Measurements from ENCODE around the gene SFSWAP. TPM values are rescaled to one million over a fixed set of nuclear protein-coding genes. Genes with fewer than 3 reads are reported as not detected.

SFSWAP gene
- total RNA-seq, 1 experiment from 2014 or later = 68.8 TPM

DNA sequence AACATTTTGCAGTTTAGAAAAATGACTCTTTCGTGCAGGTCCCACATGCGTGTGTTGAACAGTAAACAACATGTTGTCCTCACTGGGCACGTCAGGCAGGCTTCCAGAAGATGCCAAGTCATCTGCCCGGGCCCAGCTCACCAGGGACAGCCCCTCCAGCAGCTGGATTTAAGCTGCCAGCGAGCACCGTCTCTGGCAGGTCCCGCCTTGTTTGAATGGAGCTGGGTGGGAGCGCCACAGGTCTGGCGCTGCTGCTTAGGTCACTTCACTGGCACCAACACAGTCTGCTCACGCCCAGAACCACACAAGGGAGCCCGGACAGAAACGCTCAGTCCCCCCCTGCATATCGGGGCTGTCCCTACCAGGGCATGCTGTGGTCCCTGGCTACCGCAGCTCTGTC lies 84.2 kb downstream of the SFSWAP start:
- Mint-ChIP-seq H3K27me3 (ENCODE audit: insufficient read depth, unreplicated experiment) (no peaks in the 10 kb centered on the region), H3K9me3 (ENCODE audit: unreplicated experiment) (no peaks in the 10 kb centered on the region), H3K4me3 (ENCODE audit: unreplicated experiment) (no peak overlapping the region), H3K27ac (ENCODE audit: low read depth, unreplicated experiment) (no peak overlapping the region), H3K36me3 (ENCODE audit: insufficient read depth, unreplicated experiment) (peaks cover 50% of the 10 kb centered on the region), H3K4me1 (ENCODE audit: insufficient read depth, unreplicated experiment) (no peaks in the 10 kb centered on the region)
- ChIA-PET POLR2A (interaction anchor here (1.1 kb wide), 1 partner anchor 40 kb away, joined by 3 read pairs; no protein-coding TSS in a partner anchor), CTCF (interaction anchor here (0.7 kb wide), 1 partner anchor 20 kb away, joined by 3 read pairs; no protein-coding TSS in a partner anchor)
- TF ChIP-seq, protein P1, sequence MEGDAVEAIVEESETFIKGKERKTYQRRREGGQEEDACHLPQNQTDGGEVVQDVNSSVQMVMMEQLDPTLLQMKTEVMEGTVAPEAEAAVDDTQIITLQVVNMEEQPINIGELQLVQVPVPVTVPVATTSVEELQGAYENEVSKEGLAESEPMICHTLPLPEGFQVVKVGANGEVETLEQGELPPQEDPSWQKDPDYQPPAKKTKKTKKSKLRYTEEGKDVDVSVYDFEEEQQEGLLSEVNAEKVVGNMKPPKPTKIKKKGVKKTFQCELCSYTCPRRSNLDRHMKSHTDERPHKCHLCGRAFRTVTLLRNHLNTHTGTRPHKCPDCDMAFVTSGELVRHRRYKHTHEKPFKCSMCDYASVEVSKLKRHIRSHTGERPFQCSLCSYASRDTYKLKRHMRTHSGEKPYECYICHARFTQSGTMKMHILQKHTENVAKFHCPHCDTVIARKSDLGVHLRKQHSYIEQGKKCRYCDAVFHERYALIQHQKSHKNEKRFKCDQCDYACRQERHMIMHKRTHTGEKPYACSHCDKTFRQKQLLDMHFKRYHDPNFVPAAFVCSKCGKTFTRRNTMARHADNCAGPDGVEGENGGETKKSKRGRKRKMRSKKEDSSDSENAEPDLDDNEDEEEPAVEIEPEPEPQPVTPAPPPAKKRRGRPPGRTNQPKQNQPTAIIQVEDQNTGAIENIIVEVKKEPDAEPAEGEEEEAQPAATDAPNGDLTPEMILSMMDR (IDR thresholded peaks at IDR 0.05; ENCODE audit: unreplicated experiment) = no peak
- intact Hi-C loops (cut with micrococcal nuclease) = no loop called here
- BruUV-seq (replicated peaks) = no TSS peak
- no peak for DNase-seq (ENCODE audit: unreplicated experiment)

DNA sequence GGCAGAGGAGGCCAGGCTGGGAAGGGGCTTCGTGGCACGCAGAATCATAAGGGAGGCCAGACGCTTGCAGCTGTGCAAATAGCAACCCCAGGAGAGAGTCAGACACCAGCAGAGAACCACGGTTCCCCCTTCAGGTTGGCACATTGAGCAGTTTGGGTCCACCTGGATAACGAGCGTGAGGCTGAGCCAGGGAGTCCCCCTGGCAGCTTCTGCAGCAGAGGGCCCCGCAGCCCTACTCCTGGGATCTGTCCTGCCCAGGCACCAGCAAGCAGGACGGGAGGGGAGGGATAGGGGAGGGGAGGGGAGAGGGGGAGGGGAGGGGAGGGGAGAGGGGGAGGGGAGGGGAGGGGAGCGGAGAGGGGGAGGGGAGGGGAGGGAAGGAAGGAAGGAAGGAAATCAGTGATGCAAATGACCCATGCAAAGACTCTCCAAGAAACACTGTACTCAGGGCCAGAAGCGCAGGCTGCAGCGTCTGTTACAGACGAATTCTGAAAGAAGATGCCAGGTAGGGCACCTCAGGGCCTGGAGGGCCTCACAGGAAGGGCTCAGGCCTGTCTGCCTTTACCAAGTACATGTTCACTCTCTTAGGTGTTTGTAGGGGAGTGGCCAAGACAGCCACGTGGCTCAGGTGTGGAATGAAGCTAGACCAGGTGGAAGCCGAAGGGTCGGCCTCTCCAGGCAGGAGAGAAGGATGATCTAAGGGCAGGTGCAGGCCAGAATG lies 85.0 kb downstream of the SFSWAP start:
- Mint-ChIP-seq H3K9me3 (ENCODE audit: unreplicated experiment) (no peaks in the 10 kb centered on the region), H3K27me3 (ENCODE audit: insufficient read depth, unreplicated experiment) (no peaks in the 10 kb centered on the region), H3K27ac (ENCODE audit: low read depth, unreplicated experiment) (no peak overlapping the region), H3K4me3 (ENCODE audit: unreplicated experiment) (no peak overlapping the region), H3K4me1 (ENCODE audit: insufficient read depth, unreplicated experiment) (no peaks in the 10 kb centered on the region), H3K36me3 (ENCODE audit: insufficient read depth, unreplicated experiment) (peaks cover 43% of the 10 kb centered on the region)
- TF ChIP-seq, protein P1 (IDR thresholded peaks at IDR 0.05; ENCODE audit: unreplicated experiment) = no peak
- ChIA-PET CTCF (no interaction called here), POLR2A (interaction anchor here (1.1 to 1.2 kb wide), 2 partner anchors 12 to 41 kb away, joined by 3 read pairs; no protein-coding TSS in a partner anchor)
- intact Hi-C loops (cut with micrococcal nuclease) = no loop called here
- DNase-seq (ENCODE audit: unreplicated experiment) = no peak
- no TSS peak for BruUV-seq (replicated peaks)

DNA sequence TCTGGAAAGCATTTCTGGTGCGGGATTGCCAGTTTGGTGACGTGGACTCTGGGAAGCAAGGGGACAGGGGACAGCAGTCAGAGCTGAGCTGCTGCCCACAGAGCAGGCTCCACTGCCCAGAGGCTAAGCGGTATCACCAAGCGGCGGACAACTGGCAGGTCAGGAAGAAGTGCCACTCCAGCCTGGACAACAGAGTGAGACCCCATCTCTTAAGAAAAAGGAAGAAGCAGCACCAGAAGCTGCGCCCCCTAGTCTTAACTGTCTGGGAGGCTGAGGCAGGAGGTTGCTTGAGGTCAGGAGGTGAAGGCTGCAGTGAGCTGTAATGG lies 85.5 kb downstream of the SFSWAP start:
- no TSS peak for BruUV-seq (replicated peaks)
- peaks cover 46% of the 10 kb centered on the region for H3K36me3 Mint-ChIP-seq (ENCODE audit: insufficient read depth, unreplicated experiment)
- no peak overlapping the region for H3K4me3 Mint-ChIP-seq (ENCODE audit: unreplicated experiment)
- intact Hi-C loops (cut with micrococcal nuclease) = no loop called here
- TF ChIP-seq, protein P1 (IDR thresholded peaks at IDR 0.05; ENCODE audit: unreplicated experiment) = no peak
- no peak for DNase-seq (ENCODE audit: unreplicated experiment)
- no peaks in the 10 kb centered on the region for H3K4me1 Mint-ChIP-seq (ENCODE audit: insufficient read depth, unreplicated experiment)
- no peaks in the 10 kb centered on the region for H3K9me3 Mint-ChIP-seq (ENCODE audit: unreplicated experiment)
- POLR2A ChIA-PET = interaction anchor here (0.5 to 1.2 kb wide), 2 partner anchors 13 to 33 kb away, joined by 3 read pairs; no protein-coding TSS in a partner anchor
- CTCF ChIA-PET = no interaction called here
- no peaks in the 10 kb centered on the region for H3K27me3 Mint-ChIP-seq (ENCODE audit: insufficient read depth, unreplicated experiment)
- no peak overlapping the region for H3K27ac Mint-ChIP-seq (ENCODE audit: low read depth, unreplicated experiment)

DNA sequence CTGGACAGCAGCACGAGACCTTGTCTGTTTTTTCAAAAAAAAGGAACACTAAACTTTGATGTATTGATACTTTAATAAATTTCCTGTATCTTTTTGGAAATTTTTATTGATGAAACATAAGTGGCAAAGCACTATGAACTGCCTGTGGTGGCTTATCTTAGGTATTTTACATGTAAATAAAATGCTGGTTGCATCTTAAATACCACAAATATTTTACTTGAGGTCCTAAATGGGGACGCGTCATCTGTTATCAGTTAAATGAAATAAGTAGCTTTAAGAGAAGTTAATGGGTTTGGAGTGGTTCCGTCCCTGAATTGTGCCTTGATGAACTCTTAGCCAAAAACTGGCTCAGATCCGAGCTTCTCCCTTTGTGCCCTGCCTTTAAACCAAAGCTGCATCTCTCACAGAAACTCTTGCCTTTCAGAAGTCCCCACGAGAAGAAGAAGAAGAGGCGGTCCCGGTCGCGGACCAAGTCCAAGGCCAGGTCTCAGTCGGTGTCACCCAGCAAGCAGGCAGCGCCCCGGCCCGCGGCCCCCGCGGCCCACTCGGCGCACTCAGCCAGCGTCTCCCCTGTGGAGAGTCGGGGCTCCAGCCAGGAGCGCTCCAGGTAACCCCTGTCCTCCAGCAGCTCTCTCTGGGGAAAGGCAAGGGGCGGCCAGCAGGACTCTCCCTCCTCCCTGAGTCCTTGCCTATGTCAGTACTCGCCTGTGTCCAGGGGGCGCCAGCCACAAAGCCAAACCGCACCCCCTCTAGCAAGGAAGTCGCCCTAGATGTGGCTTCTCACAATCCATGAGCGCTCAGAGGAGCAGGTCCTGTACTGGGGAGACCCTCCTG lies 86.1 kb downstream of the SFSWAP start:
- Mint-ChIP-seq H3K27me3 (ENCODE audit: insufficient read depth, unreplicated experiment) (no peaks in the 10 kb centered on the region), H3K4me3 (ENCODE audit: unreplicated experiment) (no peak overlapping the region), H3K9me3 (ENCODE audit: unreplicated experiment) (no peaks in the 10 kb centered on the region), H3K36me3 (ENCODE audit: insufficient read depth, unreplicated experiment) (peaks cover 51% of the 10 kb centered on the region), H3K27ac (ENCODE audit: low read depth, unreplicated experiment) (no peak overlapping the region), H3K4me1 (ENCODE audit: insufficient read depth, unreplicated experiment) (no peaks in the 10 kb centered on the region)
- TF ChIP-seq, protein P1 (IDR thresholded peaks at IDR 0.05; ENCODE audit: unreplicated experiment) = no peak
- no TSS peak for BruUV-seq (replicated peaks)
- POLR2A ChIA-PET = interaction anchor here (0.5 to 1.2 kb wide), 3 partner anchors 13 to 133 kb away, joined by 3 read pairs; no protein-coding TSS in a partner anchor
- intact Hi-C loops (cut with micrococcal nuclease) = no loop called here
- no peak for DNase-seq (ENCODE audit: unreplicated experiment)
- CTCF ChIA-PET = no interaction called here

Measured in MCF 10A (cell line).